HepG2 (cell line): ENCODE data around the gene GFAP. TPM values are rescaled to one million over a fixed set of nuclear protein-coding genes. Genes with fewer than 3 reads are reported as not detected.
A peak's percentile ranks its signal among the peaks of the same experiment; 100 is the strongest.

Source experiments
- CENPT ChIP-seq: sonication (generic); formaldehyde crosslinking; IDR thresholded peaks from 2 replicates; pipeline ENCODE4 v1.8.0; 2022; ENCODE audit warnings: low read depth, mild to moderate bottlenecking, moderate library complexity, missing genetic modification reagents
- CREB1 ChIP-seq, 2 experiments: fragments of 450-650 bp in 1 of 2; IDR thresholded peaks; 2 replicates each; pipeline ENCODE4 v1.6.1; 2016 to 2017; ENCODE audit warnings: control low read depth in 1 of 2, mild to moderate bottlenecking in 1 of 2, missing compliant biosample characterization in 1 of 2, missing genetic modification characterization in 1 of 2
- EEA1 ChIP-seq: sonication (generic); formaldehyde crosslinking; IDR thresholded peaks from 2 replicates; pipeline ENCODE4 v1.5.1; 2020; ENCODE audit warnings: mild to moderate bottlenecking, missing genetic modification reagents, borderline replicate concordance
- ETV5 ChIP-seq: IDR thresholded peaks from 2 replicates; pipeline ENCODE4 v1.6.1; 2018; ENCODE audit warnings: missing biosample characterization, missing genetic modification reagents, inconsistent platforms, borderline replicate concordance
- FOXA1 ChIP-seq, 2 experiments: fragments of 450-650 bp in 1 of 2; sonication (generic) in 1 of 2; formaldehyde crosslinking in 1 of 2; IDR thresholded peaks; 2 replicates each; pipeline versions ENCODE4 v1.4.0 to v1.6.1; 2016 to 2020; ENCODE audit warnings: missing genetic modification reagents in 1 of 2
- LCORL ChIP-seq, 2 experiments: fragments of 450-650 bp in 1 of 2; sonication (generic) in 1 of 2; formaldehyde crosslinking in 1 of 2; IDR thresholded peaks; 2 replicates each; pipeline versions ENCODE4 v1.5.0 to v1.6.1; 2017 to 2020; ENCODE audit warnings: antibody characterized with exemption in 1 of 2, missing genetic modification reagents in 1 of 2
- NFKB2 ChIP-seq: sonication (generic); formaldehyde crosslinking; IDR thresholded peaks from 2 replicates; pipeline ENCODE4 v1.4.0; 2020; ENCODE audit warnings: missing genetic modification reagents, borderline replicate concordance
- PPARG ChIP-seq: conservative IDR thresholded peaks from 2 replicates; pipeline ENCODE4 v1.6.1; 2016; ENCODE audit warnings: missing biosample characterization, missing genetic modification reagents
- PRPF4 ChIP-seq: fragments of 200-400 bp; formaldehyde crosslinking; IDR thresholded peaks from 2 replicates; pipeline ENCODE4 v1.6.1; 2016; ENCODE audit warnings: low read length, low read depth; ENCODE audit not compliant: poor library complexity, severe bottlenecking
- SATB2 ChIP-seq: sonication (generic); formaldehyde crosslinking; IDR thresholded peaks from 2 replicates; pipeline ENCODE4 v1.5.0; 2020; ENCODE audit warnings: missing genetic modification reagents
- TAF15 ChIP-seq: fragments of 200-400 bp; formaldehyde crosslinking; IDR thresholded peaks from one replicate; pipeline ENCODE4 v1.6.1; 2018; ENCODE audit warnings: mild to moderate bottlenecking, low read depth, low read length; ENCODE audit not compliant: poor library complexity, severe bottlenecking
- TSC22D2 ChIP-seq: sonication (generic); formaldehyde crosslinking; IDR thresholded peaks from 2 replicates; pipeline ENCODE4 v1.5.1; 2020; ENCODE audit warnings: missing genetic modification reagents, mild to moderate bottlenecking, borderline replicate concordance
- ZKSCAN8 ChIP-seq: IDR thresholded peaks from 2 replicates; pipeline ENCODE4 v1.6.1; 2016; ENCODE audit warnings: borderline replicate concordance, missing genetic modification reagents, missing compliant biosample characterization
- ZNF563 ChIP-seq: sonication (generic); formaldehyde crosslinking; IDR thresholded peaks from 2 replicates; pipeline ENCODE4 v1.8.0; 2022; ENCODE audit warnings: mild to moderate bottlenecking, moderate library complexity, missing genetic modification reagents
- ZNF570 ChIP-seq: sonication (generic); formaldehyde crosslinking; IDR thresholded peaks from 2 replicates; pipeline ENCODE4 v1.4.0; 2020; ENCODE audit warnings: mild to moderate bottlenecking, missing genetic modification reagents, borderline replicate concordance
- ZNF788 ChIP-seq: sonication (generic); formaldehyde crosslinking; IDR thresholded peaks from 2 replicates; pipeline ENCODE4 v1.5.0; 2020; ENCODE audit warnings: mild to moderate bottlenecking, missing genetic modification reagents, borderline replicate concordance
- ZSCAN31 ChIP-seq: sonication (generic); formaldehyde crosslinking; IDR thresholded peaks from 2 replicates; pipeline ENCODE4 v1.5.0; 2020; ENCODE audit warnings: low read depth, mild to moderate bottlenecking, missing genetic modification reagents
- ZSCAN9 ChIP-seq: IDR thresholded peaks from 2 replicates; pipeline ENCODE4 v1.6.1; 2016; ENCODE audit warnings: borderline replicate concordance
- polyA plus RNA-seq, 8 experiments: library from polyadenylated mRNA; depleted of rRNA in 3 of 8; stranded (reverse) in 7 of 8; unstranded in 1 of 8; fragments of >200 nt; fragmentation: Illumina TruSeq in 4 of 8; extraction: Trizol in 4 of 8; gene quantifications; 2 replicates each; pipeline versions ENCODE4 v1.2.1 to v1.2.3, GENCODE V29; 2011 to 2016; ENCODE audit warnings: low read depth in 4 of 8, missing spikeins in 1 of 8, mixed read lengths in 1 of 8; ENCODE audit not compliant: insufficient read depth in 1 of 8
- total RNA-seq, 5 experiments: library from RNA; depleted of rRNA; stranded (reverse); fragments of >200 nt; fragmentation: Illumina TruSeq; extraction: Trizol; gene quantifications; 2 replicates each; pipeline ENCODE4 v1.2.3, GENCODE V29; 2016; ENCODE audit warnings: low read depth in 1 of 5
- TF ChIP-seq, protein P1 (sequence below): sonication (generic); formaldehyde crosslinking; conservative IDR thresholded peaks from 2 replicates; pipeline ENCODE4 v1.8.0; 2022; ENCODE audit warnings: low read depth, missing genetic modification reagents
- TF ChIP-seq, protein P2 (sequence below): sonication (generic); formaldehyde crosslinking; IDR thresholded peaks from 2 replicates; pipeline ENCODE4; 2020; ENCODE audit warnings: missing genetic modification reagents, mild to moderate bottlenecking, borderline replicate concordance
- TF ChIP-seq, protein P3 (sequence below): sonication (generic); formaldehyde crosslinking; IDR thresholded peaks from 2 replicates; pipeline ENCODE4 v1.5.1; 2020; ENCODE audit warnings: missing genetic modification reagents, mild to moderate bottlenecking, borderline replicate concordance
- TF ChIP-seq, protein P4 (sequence below): sonication (generic); formaldehyde crosslinking; IDR thresholded peaks from 2 replicates; pipeline ENCODE4 v1.4.0; 2020; ENCODE audit warnings: missing genetic modification reagents; ENCODE audit errors: not compliant biosample characterization

Gene GFAP
- total and polyA plus RNA-seq, 2 of the 13 experiments (the other 11 are each of a cell fraction or from before 2014, with no cell fraction given), result 0.11 to 0.29 TPM

DNA sequence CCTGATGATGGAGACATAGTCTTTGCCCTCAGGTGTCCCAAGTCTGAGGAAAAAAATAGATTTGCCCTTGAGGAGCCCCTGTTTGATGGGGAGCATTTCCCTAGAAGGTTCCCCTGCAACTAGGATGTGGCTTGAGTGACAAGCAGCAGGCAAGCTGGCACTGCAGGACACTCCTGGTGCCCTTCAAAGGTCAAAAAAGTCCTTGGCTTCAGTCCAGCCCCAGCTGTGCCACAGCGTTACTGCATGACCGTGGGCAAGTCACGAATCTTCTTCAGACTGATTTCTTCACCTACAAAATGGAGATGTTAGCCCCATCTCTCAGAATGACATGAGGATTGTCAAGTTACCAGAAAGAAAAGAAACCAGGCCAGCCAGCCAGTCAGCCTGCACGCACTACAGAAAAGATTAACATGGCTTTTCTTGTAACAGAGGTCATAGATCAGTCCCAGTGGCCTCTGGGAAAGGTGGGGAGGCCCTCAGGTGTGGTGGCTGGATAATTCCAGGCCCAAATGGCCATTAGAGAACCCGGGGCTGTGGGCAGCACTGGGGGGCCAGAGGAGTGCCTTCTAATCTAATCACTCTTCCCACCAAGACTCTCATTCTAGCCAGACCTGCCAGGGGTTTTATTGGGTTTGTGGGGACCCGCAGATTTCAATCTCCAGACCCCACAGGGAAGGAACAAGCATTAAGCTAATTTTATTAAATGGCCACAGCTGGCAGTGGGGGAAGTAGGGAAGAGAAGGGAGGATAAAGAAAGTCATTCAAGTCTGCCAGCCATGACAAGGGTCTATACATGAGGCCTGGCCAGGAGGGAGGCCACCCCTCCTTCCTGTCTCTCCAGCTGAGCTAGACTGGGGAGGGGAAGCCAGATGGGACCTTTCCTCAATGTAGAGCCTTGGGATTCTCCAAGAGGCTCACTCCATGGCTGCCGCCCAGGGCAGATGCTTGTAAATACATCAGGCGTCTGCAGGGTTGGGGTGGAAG, 42.0 kb upstream of the GFAP start (continued):
- TF ChIP-seq, protein P1, sequence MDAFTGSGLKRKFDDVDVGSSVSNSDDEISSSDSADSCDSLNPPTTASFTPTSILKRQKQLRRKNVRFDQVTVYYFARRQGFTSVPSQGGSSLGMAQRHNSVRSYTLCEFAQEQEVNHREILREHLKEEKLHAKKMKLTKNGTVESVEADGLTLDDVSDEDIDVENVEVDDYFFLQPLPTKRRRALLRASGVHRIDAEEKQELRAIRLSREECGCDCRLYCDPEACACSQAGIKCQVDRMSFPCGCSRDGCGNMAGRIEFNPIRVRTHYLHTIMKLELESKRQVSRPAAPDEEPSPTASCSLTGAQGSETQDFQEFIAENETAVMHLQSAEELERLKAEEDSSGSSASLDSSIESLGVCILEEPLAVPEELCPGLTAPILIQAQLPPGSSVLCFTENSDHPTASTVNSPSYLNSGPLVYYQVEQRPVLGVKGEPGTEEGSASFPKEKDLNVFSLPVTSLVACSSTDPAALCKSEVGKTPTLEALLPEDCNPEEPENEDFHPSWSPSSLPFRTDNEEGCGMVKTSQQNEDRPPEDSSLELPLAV (CRISPR knock-in tag), result no peak
- TF ChIP-seq SATB2 (CRISPR knock-in tag) (no peak), CREB1 (IDR thresholded peaks at IDR 0.05) (no peak), CREB1 (CRISPR knock-in tag; IDR thresholded peaks at IDR 0.05) (no peak), TAF15 (no peak), LCORL (IDR thresholded peaks at IDR 0.05) (no peak), LCORL (CRISPR knock-in tag; IDR thresholded peaks at IDR 0.05) (no peak), ZNF570 (CRISPR knock-in tag) (no peak), ETV5 (CRISPR knock-in tag) (no peak), ZSCAN31 (CRISPR knock-in tag) (no peak), ZNF563 (no peak), PRPF4 (no peak), NFKB2 (CRISPR knock-in tag) (no peak), CENPT (CRISPR knock-in tag) (no peak), ZSCAN9 (CRISPR knock-in tag) (no peak), ZKSCAN8 (no peak), FOXA1 (IDR thresholded peaks at IDR 0.05) (no peak), FOXA1 (CRISPR knock-in tag; IDR thresholded peaks at IDR 0.05) (no peak), PPARG (CRISPR knock-in tag) (no peak), ZNF788 (CRISPR knock-in tag) (no peak), TSC22D2 (CRISPR knock-in tag) (no peak), EEA1 (CRISPR knock-in tag) (no peak)
- TF ChIP-seq, protein P2, sequence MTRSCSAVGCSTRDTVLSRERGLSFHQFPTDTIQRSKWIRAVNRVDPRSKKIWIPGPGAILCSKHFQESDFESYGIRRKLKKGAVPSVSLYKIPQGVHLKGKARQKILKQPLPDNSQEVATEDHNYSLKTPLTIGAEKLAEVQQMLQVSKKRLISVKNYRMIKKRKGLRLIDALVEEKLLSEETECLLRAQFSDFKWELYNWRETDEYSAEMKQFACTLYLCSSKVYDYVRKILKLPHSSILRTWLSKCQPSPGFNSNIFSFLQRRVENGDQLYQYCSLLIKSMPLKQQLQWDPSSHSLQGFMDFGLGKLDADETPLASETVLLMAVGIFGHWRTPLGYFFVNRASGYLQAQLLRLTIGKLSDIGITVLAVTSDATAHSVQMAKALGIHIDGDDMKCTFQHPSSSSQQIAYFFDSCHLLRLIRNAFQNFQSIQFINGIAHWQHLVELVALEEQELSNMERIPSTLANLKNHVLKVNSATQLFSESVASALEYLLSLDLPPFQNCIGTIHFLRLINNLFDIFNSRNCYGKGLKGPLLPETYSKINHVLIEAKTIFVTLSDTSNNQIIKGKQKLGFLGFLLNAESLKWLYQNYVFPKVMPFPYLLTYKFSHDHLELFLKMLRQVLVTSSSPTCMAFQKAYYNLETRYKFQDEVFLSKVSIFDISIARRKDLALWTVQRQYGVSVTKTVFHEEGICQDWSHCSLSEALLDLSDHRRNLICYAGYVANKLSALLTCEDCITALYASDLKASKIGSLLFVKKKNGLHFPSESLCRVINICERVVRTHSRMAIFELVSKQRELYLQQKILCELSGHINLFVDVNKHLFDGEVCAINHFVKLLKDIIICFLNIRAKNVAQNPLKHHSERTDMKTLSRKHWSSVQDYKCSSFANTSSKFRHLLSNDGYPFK (CRISPR knock-in tag), result 0 out of 2 replicates have a peak, but pooled peaks have one; percentile 22
- TF ChIP-seq, protein P3, sequence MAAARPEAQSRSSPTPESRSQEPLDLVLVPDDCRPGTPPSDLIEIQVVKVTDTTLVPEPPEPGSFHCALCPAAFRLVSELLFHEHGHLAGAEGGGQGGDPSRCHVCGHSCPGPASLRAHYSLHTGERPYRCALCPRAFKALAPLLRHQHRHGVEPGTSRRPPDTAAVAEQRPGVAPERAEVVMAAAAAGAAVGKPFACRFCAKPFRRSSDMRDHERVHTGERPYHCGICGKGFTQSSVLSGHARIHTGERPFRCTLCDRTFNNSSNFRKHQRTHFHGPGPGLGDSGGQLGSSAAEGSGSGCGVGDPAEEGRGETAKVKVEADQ, result no peak
- TF ChIP-seq, protein P4, sequence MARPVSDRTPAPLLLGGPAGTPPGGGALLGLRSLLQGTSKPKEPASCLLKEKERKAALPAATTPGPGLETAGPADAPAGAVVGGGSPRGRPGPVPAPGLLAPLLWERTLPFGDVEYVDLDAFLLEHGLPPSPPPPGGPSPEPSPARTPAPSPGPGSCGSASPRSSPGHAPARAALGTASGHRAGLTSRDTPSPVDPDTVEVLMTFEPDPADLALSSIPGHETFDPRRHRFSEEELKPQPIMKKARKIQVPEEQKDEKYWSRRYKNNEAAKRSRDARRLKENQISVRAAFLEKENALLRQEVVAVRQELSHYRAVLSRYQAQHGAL, result no peak
